Measurements from ENCODE around the gene BACE1. TPM values are rescaled to one million over a fixed set of nuclear protein-coding genes. Genes with fewer than 3 reads are reported as not detected.

The BACE1 gene
- total and polyA plus RNA-seq, 2 of the 13 experiments (the other 11 are each of a cell fraction or from before 2014, with no cell fraction given) = 7.5 to 17.9 TPM

GRCh38 chr11:117303101-117303500, 13.0 kb downstream of the BACE1 start (continued):
- TF ChIP-seq ZNF407 (CRISPR knock-in tag; IDR thresholded peaks at IDR 0.05; ENCODE audit: not compliant biosample characterization) (no peak), HBP1 (CRISPR knock-in tag; IDR thresholded peaks at IDR 0.05; ENCODE audit: low read depth) (no peak)

GRCh38 chr11:117302228-117302627, 13.8 kb downstream of the BACE1 start:
- ATAC-seq (no peak), FAIRE-seq (no peak), DNase-seq (ENCODE audit: low spot score) (no peak)
- ChIA-PET CTCF (ENCODE audit: low intra/inter-chr PET ratio, low total read pairs) (no interaction called here), POLR2A (interaction anchor here (1.8 to 7.1 kb wide), 3 partner anchors 12 to 124 kb away, joined by 5 to 62 read pairs (median 33); partner anchors contain the start of genes BACE1, CEP164 and SIDT2)
- Histone ChIP-seq H3K4me2 (ENCODE audit: low read depth, low read length) (no peak overlapping the region), H3K9ac (ENCODE audit: insufficient read depth, low read depth, low read length) (no peak overlapping the region), H3K36me3 (replicated peaks in 1 of 2; ENCODE audit: control insufficient read depth in 1 of 2, insufficient read depth in 2 of 2, low read length in 2 of 2) (no peaks in the 10 kb centered on the region), H3K4me1 (ENCODE audit: insufficient read depth, low read length) (peaks cover 74% of the 10 kb centered on the region), H3K9me3 (ENCODE audit: low read length) (no peaks in the 10 kb centered on the region), H3K27ac (ENCODE audit: extremely low read length, insufficient read depth, low read length) (no peak overlapping the region), H4K20me1 (ENCODE audit: insufficient read depth, low read length) (no peaks in the 10 kb centered on the region), H3K27me3 (ENCODE audit: control insufficient read depth in 1 of 2, insufficient read depth in 2 of 2, low read length in 2 of 2) (no peaks in the 10 kb centered on the region), H3K79me2 (ENCODE audit: insufficient read depth, low read length) (peaks cover 2% of the 10 kb centered on the region), H2AFZ (ENCODE audit: low read length) (no peak overlapping the region), H3K4me3 (replicated peaks in 1 of 3; ENCODE audit: insufficient read depth in 1 of 3, low read depth in 2 of 3, low read length in 3 of 3) (no peak overlapping the region)
- no TSS peak for BruUV-seq (replicated peaks)
- 80% methylated on average over 6 of the region's 7 CpGs for WGBS (ENCODE audit: low lambda C conversion rate)
- intact Hi-C loops (cut with micrococcal nuclease; ENCODE audit: unreplicated experiment) (no loop called here), in situ Hi-C loops (cut with HindIII; ENCODE audit: extremely low pct_ligation_motif_present, low pct_unique_long_range_greater_than_20kb) (no loop called here)
- TF ChIP-seq ZSCAN20 (CRISPR knock-in tag; IDR thresholded peaks at IDR 0.05; ENCODE audit: borderline replicate concordance) = no peak
- no peak for TF ChIP-seq MAZ (IDR thresholded peaks at IDR 0.05; ENCODE audit: borderline replicate concordance, low read depth, low read length)
- TF ChIP-seq MAZ (CRISPR knock-in tag; IDR thresholded peaks at IDR 0.05; ENCODE audit: low read depth) = no peak
- no peak for TF ChIP-seq ZBTB25 (CRISPR knock-in tag; IDR thresholded peaks at IDR 0.05)
- no peak for TF ChIP-seq ZNF639 (CRISPR knock-in tag; conservative IDR thresholded peaks at IDR 0.05)
- TF ChIP-seq SSRP1 (CRISPR knock-in tag; IDR thresholded peaks at IDR 0.05) = no peak
- no peak for TF ChIP-seq SPEN (CRISPR knock-in tag; IDR thresholded peaks at IDR 0.05; ENCODE audit: low read depth)
- TF ChIP-seq RBAK (CRISPR knock-in tag; IDR thresholded peaks at IDR 0.05) = no peak
- TF ChIP-seq AGO1 (IDR thresholded peaks at IDR 0.05; ENCODE audit: low read depth, low read length, poor library complexity, severe bottlenecking) = no peak
